Natural killer cell (primary cell): ENCODE results near the gene EPHA2. TPM values are rescaled to one million over a fixed set of nuclear protein-coding genes. Genes with fewer than 3 reads are reported as not detected.

Experiments
- ATAC-seq, 3 donors: fragments of 150-1000 bp in 2 of 3; fragments of 200-7000 bp in 1 of 3; cut with Tn5 transposase; 1 replicate in 1 of 3; 2 replicates in 2 of 3; pipeline ENCODE4 v1.10.0; 2021; ENCODE audit warnings: mild to moderate bottlenecking in 2 of 3, moderate library complexity in 2 of 3
- DNase-seq, 2 donors: peaks; one replicate each; pipeline versions ENCODE4 v3.0.0 to v3.0.0-alpha.2; 2013 to 2021; ENCODE audit warnings: mixed read lengths in 1 of 2
- H3K27ac ChIP-seq: one replicate; pipeline ENCODE4 v1.5.1; 2013; ENCODE audit warnings: mild to moderate bottlenecking, low read length
- H3K27me3 ChIP-seq: one replicate; pipeline ENCODE4 v1.6.1; 2013; ENCODE audit warnings: low read length; ENCODE audit not compliant: control insufficient read depth, insufficient read depth
- H3K36me3 ChIP-seq: one replicate; pipeline ENCODE4 v1.6.1; 2013; ENCODE audit warnings: low read length; ENCODE audit not compliant: control insufficient read depth, insufficient read depth
- H3K4me1 ChIP-seq: one replicate; pipeline ENCODE4 v1.6.1; 2013; ENCODE audit warnings: low read length; ENCODE audit not compliant: control insufficient read depth, insufficient read depth
- H3K4me3 ChIP-seq: one replicate; pipeline ENCODE4 v1.5.1; 2013; ENCODE audit warnings: low read length
- H3K9me3 ChIP-seq: one replicate; pipeline ENCODE4 v1.6.1; 2013; ENCODE audit warnings: low read length; ENCODE audit not compliant: control insufficient read depth, insufficient read depth
- H3K27ac Mint-ChIP-seq, 2 donors: one replicate each; pipeline ENCODE4 v1.8.0; 2022; ENCODE audit warnings: mild to moderate bottlenecking in 2 of 2, mixed read lengths in 2 of 2, moderate library complexity in 1 of 2
- H3K27me3 Mint-ChIP-seq, 2 donors: one replicate each; pipeline ENCODE4 v1.8.0; 2022; ENCODE audit warnings: low read depth in 2 of 2, mixed read lengths in 2 of 2
- H3K36me3 Mint-ChIP-seq: one replicate; pipeline ENCODE4 v1.8.0; 2022; ENCODE audit warnings: mixed read lengths
- H3K4me1 Mint-ChIP-seq, 2 donors: one replicate each; pipeline ENCODE4 v1.8.0; 2022; ENCODE audit warnings: mixed read lengths in 2 of 2
- H3K4me3 Mint-ChIP-seq: one replicate; pipeline ENCODE4 v1.8.0; 2022; ENCODE audit warnings: mild to moderate bottlenecking, moderate library complexity, mixed read lengths
- H3K9me3 Mint-ChIP-seq, 2 donors: one replicate each; pipeline ENCODE4 v1.8.0; 2022; ENCODE audit warnings: mixed read lengths in 2 of 2
- WGBS: methylation state at CpG from one replicate; pipeline ENCODE4 v1.1.7; 2013; ENCODE audit warnings: missing lambda C conversion rate; ENCODE audit not compliant: insufficient coverage; 5-methylcytosine and 5-hydroxymethylcytosine counted together
- intact Hi-C: fragments of 100-400 bp; cut with micrococcal nuclease; formaldehyde crosslinking; loops from one replicate; pipeline ENCODE4 v1.14.2; 2022
- total RNA-seq, 4 donors: library from RNA; stranded (reverse); fragments of 120-200 nt in 1 of 4; gene quantifications; one replicate each; pipeline versions ENCODE4 v1.2.3 to v1.2.4, GENCODE V29; 2013 to 2022
- TF ChIP-seq, protein P1 (sequence below): fragments of 200-600 bp; IDR thresholded peaks from one replicate; pipeline ENCODE4 v1.8.0; 2022; ENCODE audit warnings: antibody characterized with exemption

Gene EPHA2
- total RNA-seq, 3 donors from 2014 or later (not counting 1 experiment from before 2014, with no cell fraction given) = 0.13 TPM; not detected in 2

GRCh38 chr1:16093611-16094010, 62.3 kb downstream of the EPHA2 start:
- Histone ChIP-seq H3K4me1 (no peaks in the 10 kb centered on the region), H3K4me3 (no peak overlapping the region), H3K36me3 (no peaks in the 10 kb centered on the region), H3K9me3 (no peaks in the 10 kb centered on the region), H3K27me3 (peaks cover 2% of the 10 kb centered on the region), H3K27ac (no peak overlapping the region)
- intact Hi-C loops = no loop called here
- Mint-ChIP-seq H3K36me3 (no peaks in the 10 kb centered on the region), H3K27ac (no peak overlapping the region), H3K4me3 (no peak overlapping the region), H3K9me3 (no peaks in the 10 kb centered on the region), H3K27me3 (peaks cover 24 to 26% of the 10 kb centered on the region in 2 donors), H3K4me1 (peaks cover 0 to 18% of the 10 kb centered on the region in 2 donors)
- TF ChIP-seq, protein P1, sequence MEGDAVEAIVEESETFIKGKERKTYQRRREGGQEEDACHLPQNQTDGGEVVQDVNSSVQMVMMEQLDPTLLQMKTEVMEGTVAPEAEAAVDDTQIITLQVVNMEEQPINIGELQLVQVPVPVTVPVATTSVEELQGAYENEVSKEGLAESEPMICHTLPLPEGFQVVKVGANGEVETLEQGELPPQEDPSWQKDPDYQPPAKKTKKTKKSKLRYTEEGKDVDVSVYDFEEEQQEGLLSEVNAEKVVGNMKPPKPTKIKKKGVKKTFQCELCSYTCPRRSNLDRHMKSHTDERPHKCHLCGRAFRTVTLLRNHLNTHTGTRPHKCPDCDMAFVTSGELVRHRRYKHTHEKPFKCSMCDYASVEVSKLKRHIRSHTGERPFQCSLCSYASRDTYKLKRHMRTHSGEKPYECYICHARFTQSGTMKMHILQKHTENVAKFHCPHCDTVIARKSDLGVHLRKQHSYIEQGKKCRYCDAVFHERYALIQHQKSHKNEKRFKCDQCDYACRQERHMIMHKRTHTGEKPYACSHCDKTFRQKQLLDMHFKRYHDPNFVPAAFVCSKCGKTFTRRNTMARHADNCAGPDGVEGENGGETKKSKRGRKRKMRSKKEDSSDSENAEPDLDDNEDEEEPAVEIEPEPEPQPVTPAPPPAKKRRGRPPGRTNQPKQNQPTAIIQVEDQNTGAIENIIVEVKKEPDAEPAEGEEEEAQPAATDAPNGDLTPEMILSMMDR = no peak
- 83% methylated on average over 9 of the region's 9 CpGs for WGBS
- no peak for ATAC-seq
- DNase-seq = no peak

DNA sequence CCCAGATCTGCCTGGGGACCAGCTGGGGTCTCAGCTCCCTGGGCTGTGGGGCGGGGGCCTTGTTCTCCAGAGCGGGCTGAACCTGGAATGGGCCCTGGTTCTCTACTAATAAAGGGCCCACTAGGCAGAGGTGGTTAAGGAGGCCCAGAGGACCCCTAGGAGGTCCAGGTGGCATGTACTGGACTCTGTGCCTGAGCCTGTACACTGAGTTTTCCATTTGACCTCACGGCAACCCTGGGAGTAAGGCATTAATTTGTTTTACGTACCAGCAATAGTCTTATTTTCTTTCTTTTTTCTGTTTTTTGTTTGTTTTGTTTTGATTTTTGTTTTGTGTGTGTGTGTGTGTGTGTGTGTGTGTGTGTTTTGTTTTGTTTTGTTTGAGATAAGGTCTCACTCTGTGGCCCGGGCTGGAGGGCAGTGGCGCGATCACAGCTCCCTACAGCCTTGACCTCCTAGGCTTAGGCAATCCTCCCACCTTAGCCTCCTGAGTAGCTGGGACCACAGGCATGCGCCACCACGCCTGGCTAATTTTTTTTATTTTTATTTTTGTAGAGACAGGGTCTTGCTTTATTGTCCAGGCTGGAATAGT, 62.9 kb downstream of the EPHA2 start:
- Mint-ChIP-seq H3K36me3 (no peaks in the 10 kb centered on the region), H3K27ac (no peak overlapping the region), H3K9me3 (no peaks in the 10 kb centered on the region), H3K4me3 (no peak overlapping the region), H3K27me3 (peaks cover 24 to 26% of the 10 kb centered on the region in 2 donors), H3K4me1 (peaks cover 0 to 18% of the 10 kb centered on the region in 2 donors)
- WGBS = 93% methylated on average over 5 of the region's 9 CpGs
- no peak for DNase-seq
- Histone ChIP-seq H3K36me3 (no peaks in the 10 kb centered on the region), H3K4me1 (no peaks in the 10 kb centered on the region), H3K27ac (no peak overlapping the region), H3K4me3 (no peak overlapping the region), H3K27me3 (peaks cover 2% of the 10 kb centered on the region), H3K9me3 (no peaks in the 10 kb centered on the region)
- intact Hi-C loops = no loop called here
- ATAC-seq = no peak
- TF ChIP-seq, protein P1 = no peak

- Mint-ChIP-seq H3K9me3 (no peaks in the 10 kb centered on the region), H3K4me3 (no peak overlapping the region), H3K36me3 (no peaks in the 10 kb centered on the region), H3K27me3 (peaks cover 22 to 26% of the 10 kb centered on the region in 2 donors), H3K4me1 (peaks cover 0 to 18% of the 10 kb centered on the region in 2 donors), H3K27ac (no peak overlapping the region)
- TF ChIP-seq, protein P1 = no peak
- Histone ChIP-seq H3K9me3 (no peaks in the 10 kb centered on the region), H3K36me3 (no peaks in the 10 kb centered on the region), H3K4me3 (no peak overlapping the region), H3K4me1 (no peaks in the 10 kb centered on the region), H3K27ac (no peak overlapping the region), H3K27me3 (peaks cover 2% of the 10 kb centered on the region)
- DNase-seq (no peak), ATAC-seq (no peak)
- intact Hi-C loops = no loop called here
- 89% methylated on average over 17 of the region's 18 CpGs for WGBS
Measured at GRCh38 chr1:16092097-16092922, 63.6 kb downstream of the EPHA2 start.
